Right kidney (tissue), 1 donor: ENCODE data around the gene SKP2.

Experiments used
- DNase-seq: peaks from one replicate; pipeline ENCODE4 v3.0.0-alpha.2; 2016

The SKP2 gene

GRCh38 chr5:36199620-36200019 is 47.7 kb downstream of the SKP2 start:
- no peak for DNase-seq

GRCh38 chr5:36200513-36200912 is 48.6 kb downstream of the SKP2 start:
- DNase-seq, result no peak

GRCh38 chr5:36202521-36202961 is 50.6 kb downstream of the SKP2 start:
- DNase-seq, result no peak

- no peak for DNase-seq
Observed at GRCh38 chr5:36205329-36205728, 53.4 kb downstream of the SKP2 start.

GRCh38 chr5:36206913-36207312 is 55.0 kb downstream of the SKP2 start:
- DNase-seq, result no peak

- DNase-seq, result no peak
Observed at GRCh38 chr5:36208786-36209185, 56.9 kb downstream of the SKP2 start.

- no peak for DNase-seq
Observed at GRCh38 chr5:36209664-36210063, 57.8 kb downstream of the SKP2 start.

- no peak for DNase-seq
Observed at GRCh38 chr5:36214436-36214835, 62.5 kb downstream of the SKP2 start.

GRCh38 chr5:36215910-36216309 is 64.0 kb downstream of the SKP2 start:
- no peak for DNase-seq

GRCh38 chr5:36217567-36217966 is 65.7 kb downstream of the SKP2 start:
- no peak for DNase-seq

GRCh38 chr5:36217988-36218387 is 66.1 kb downstream of the SKP2 start:
- DNase-seq, result no peak

GRCh38 chr5:36222620-36223019 is 70.7 kb downstream of the SKP2 start:
- no peak for DNase-seq

- DNase-seq, result no peak
Observed at GRCh38 chr5:36227046-36227445, 75.1 kb downstream of the SKP2 start.

GRCh38 chr5:36228505-36228904 is 76.6 kb downstream of the SKP2 start:
- DNase-seq, result no peak

- DNase-seq, result no peak
Observed at GRCh38 chr5:36230151-36230790, 78.4 kb downstream of the SKP2 start.

- DNase-seq, result no peak
Observed at GRCh38 chr5:36232533-36232932, 80.6 kb downstream of the SKP2 start.
